Tibial nerve (tissue), 4 donors: ENCODE measurements around the gene BHLHE41. TPM values are rescaled to one million over a fixed set of nuclear protein-coding genes. Genes with fewer than 3 reads are reported as not detected.

Experiments used
- DNase-seq, 2 donors: peaks; one replicate each; pipeline ENCODE4 v3.0.0-alpha.2; 2019; ENCODE audit warnings: low spot score in 2 of 2
- H3K27ac ChIP-seq, 4 donors: fragments of 200-600 bp; sonication (generic) in 3 of 4; one replicate each; pipeline ENCODE4 v1.5.1; 2017 to 2019; ENCODE audit warnings: mild to moderate bottlenecking in 1 of 4
- H3K27me3 ChIP-seq, 2 donors: fragments of 200-600 bp; sonication (generic) in 1 of 2; one replicate each; pipeline versions ENCODE4 v1.5.1 to v1.6.0; 2017 to 2019
- H3K36me3 ChIP-seq, 3 donors: fragments of 200-600 bp; sonication (generic); one replicate each; pipeline ENCODE4 v1.5.1; 2018 to 2019
- H3K4me1 ChIP-seq, 4 donors: fragments of 200-600 bp; sonication (generic) in 3 of 4; one replicate each; pipeline ENCODE4 v1.5.1; 2017 to 2019
- H3K4me3 ChIP-seq, 4 donors: fragments of 200-600 bp; sonication (generic) in 3 of 4; one replicate each; pipeline ENCODE4 v1.5.1; 2017 to 2019; ENCODE audit warnings: mild to moderate bottlenecking in 1 of 4, moderate library complexity in 1 of 4
- H3K9me3 ChIP-seq, 4 donors: fragments of 200-600 bp; sonication (generic) in 3 of 4; one replicate each; pipeline ENCODE4 v1.5.1; 2017 to 2019
- EP300 ChIP-seq, 2 donors: sonication (generic); formaldehyde crosslinking; IDR thresholded peaks; one replicate each; pipeline ENCODE4 v1.6.1; 2017; ENCODE audit warnings: antibody characterized with exemption in 2 of 2, mild to moderate bottlenecking in 1 of 2
- POLR2A ChIP-seq, 2 donors: fragments of 450-650 bp; IDR thresholded peaks; one replicate each; pipeline ENCODE4 v1.6.1; 2017; ENCODE audit warnings: antibody characterized with exemption in 2 of 2, mild to moderate bottlenecking in 2 of 2, moderate library complexity in 2 of 2
- WGBS, 2 donors: methylation state at CpG; one replicate each; pipeline ENCODE4 v1.1.5; 2018; 5-methylcytosine and 5-hydroxymethylcytosine counted together
- total RNA-seq, 4 donors: library from RNA; depleted of rRNA; stranded (reverse); fragments of >200 nt; gene quantifications; one replicate each; pipeline ENCODE4 v1.1.0, GENCODE V29; 2016
- TF ChIP-seq, protein P1 (sequence below), 5 experiments: fragments of 200-600 bp in 3 of 5; fragments of 450-650 bp in 2 of 5; sonication (generic) in 3 of 5; IDR thresholded peaks; one replicate each; pipeline ENCODE4 v1.5.1; 2016 to 2019; ENCODE audit warnings: antibody characterized with exemption in 5 of 5, mild to moderate bottlenecking in 3 of 5, moderate library complexity in 2 of 5

Gene BHLHE41
- total RNA-seq, 4 donors from 2014 or later: 6.5 to 12.7 (median 9.9) TPM

DNA sequence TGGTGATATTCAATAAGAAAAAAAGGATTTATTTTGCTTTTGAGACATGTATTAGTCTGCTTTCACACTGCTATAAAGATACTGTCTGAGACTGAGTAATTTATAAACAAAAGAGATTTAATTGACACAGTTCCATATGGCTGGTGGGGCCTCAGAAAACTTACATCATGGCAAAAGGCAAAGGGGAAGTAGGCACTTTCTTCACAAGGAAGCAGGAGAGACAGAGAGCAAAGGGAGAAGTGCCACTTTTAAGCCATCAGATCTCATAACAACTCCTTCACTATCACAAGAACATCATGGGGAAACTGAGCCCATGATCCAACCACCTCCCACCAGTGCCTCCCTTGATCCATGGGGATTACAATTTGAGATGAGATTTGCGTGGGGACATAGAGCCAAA, 43.9 kb downstream of the BHLHE41 start:
- Histone ChIP-seq H3K9me3 (peaks cover 0 to 3% (median 0%) of the 10 kb centered on the region in 4 donors), H3K27me3 (no peaks in the 10 kb centered on the region), H3K4me1 (no peaks in the 10 kb centered on the region), H3K4me3 (no peak overlapping the region), H3K27ac (no peak overlapping the region), H3K36me3 (peaks cover 0 to 12% (median 0%) of the 10 kb centered on the region in 3 donors)
- no peak for DNase-seq
- 95% methylated on average over 1 of the region's 1 CpG for WGBS, 2 donors
- TF ChIP-seq, protein P1, sequence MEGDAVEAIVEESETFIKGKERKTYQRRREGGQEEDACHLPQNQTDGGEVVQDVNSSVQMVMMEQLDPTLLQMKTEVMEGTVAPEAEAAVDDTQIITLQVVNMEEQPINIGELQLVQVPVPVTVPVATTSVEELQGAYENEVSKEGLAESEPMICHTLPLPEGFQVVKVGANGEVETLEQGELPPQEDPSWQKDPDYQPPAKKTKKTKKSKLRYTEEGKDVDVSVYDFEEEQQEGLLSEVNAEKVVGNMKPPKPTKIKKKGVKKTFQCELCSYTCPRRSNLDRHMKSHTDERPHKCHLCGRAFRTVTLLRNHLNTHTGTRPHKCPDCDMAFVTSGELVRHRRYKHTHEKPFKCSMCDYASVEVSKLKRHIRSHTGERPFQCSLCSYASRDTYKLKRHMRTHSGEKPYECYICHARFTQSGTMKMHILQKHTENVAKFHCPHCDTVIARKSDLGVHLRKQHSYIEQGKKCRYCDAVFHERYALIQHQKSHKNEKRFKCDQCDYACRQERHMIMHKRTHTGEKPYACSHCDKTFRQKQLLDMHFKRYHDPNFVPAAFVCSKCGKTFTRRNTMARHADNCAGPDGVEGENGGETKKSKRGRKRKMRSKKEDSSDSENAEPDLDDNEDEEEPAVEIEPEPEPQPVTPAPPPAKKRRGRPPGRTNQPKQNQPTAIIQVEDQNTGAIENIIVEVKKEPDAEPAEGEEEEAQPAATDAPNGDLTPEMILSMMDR (IDR thresholded peaks at IDR 0.05): no peak
- TF ChIP-seq POLR2A (IDR thresholded peaks at IDR 0.05) (no peak), EP300 (IDR thresholded peaks at IDR 0.05) (no peak)

GRCh38 chr12:26077915-26078702, 46.7 kb downstream of the BHLHE41 start:
- Histone ChIP-seq H3K4me3 (no peak overlapping the region), H3K27ac (no peak overlapping the region), H3K36me3 (peaks cover 0 to 22% (median 0%) of the 10 kb centered on the region in 3 donors), H3K27me3 (no peaks in the 10 kb centered on the region), H3K9me3 (no peaks in the 10 kb centered on the region), H3K4me1 (no peaks in the 10 kb centered on the region)
- TF ChIP-seq EP300 (IDR thresholded peaks at IDR 0.05): no peak
- no peak for TF ChIP-seq POLR2A (IDR thresholded peaks at IDR 0.05)
- TF ChIP-seq, protein P1 (IDR thresholded peaks at IDR 0.05): no peak
- 74 to 91% methylated on average over 2 of the region's 2 CpGs for WGBS, 2 donors
- DNase-seq: no peak

Other genes starting within 250 kb of the BHLHE41 start
- 10 to 100 TPM; 42.9 to 87.2 (median 76.1) TPM for gene RASSF8, start 166.4 kb downstream of the BHLHE41 start, total RNA-seq
- gene SSPN, start 70.5 kb upstream of the BHLHE41 start, total RNA-seq: 10 to 100 TPM; 19.2 to 54.4 (median 45.2) TPM